Panc1 (cell line): ENCODE measurements around the gene AKAP13.

Experiments used
- POLR2AphosphoS5 ChIP-seq: IDR thresholded peaks from 2 replicates; pipeline ENCODE4 v1.6.1; 2012; ENCODE audit warnings: mild to moderate bottlenecking, low read depth, low read length, moderate library complexity
- TF ChIP-seq, protein P1 (sequence below): fragments of 450-650 bp; IDR thresholded peaks from 2 replicates; pipeline ENCODE4 v1.5.1; 2017; ENCODE audit warnings: mild to moderate bottlenecking

DNA sequence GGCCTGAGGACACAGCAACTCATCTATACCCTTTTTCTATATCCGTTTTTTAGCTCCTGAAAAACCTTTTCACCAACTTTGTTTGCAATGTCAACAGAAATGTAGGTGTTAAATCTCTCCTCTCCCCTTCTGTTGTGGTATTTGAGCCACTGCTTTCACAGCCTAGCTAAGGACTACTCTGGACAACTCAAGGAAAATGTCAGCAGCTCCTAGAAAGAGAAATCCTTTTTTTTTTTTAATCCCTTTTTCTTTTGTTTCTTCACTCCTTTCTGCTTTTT is 237.8 kb downstream of the AKAP13 start:
- TF ChIP-seq, protein P1, sequence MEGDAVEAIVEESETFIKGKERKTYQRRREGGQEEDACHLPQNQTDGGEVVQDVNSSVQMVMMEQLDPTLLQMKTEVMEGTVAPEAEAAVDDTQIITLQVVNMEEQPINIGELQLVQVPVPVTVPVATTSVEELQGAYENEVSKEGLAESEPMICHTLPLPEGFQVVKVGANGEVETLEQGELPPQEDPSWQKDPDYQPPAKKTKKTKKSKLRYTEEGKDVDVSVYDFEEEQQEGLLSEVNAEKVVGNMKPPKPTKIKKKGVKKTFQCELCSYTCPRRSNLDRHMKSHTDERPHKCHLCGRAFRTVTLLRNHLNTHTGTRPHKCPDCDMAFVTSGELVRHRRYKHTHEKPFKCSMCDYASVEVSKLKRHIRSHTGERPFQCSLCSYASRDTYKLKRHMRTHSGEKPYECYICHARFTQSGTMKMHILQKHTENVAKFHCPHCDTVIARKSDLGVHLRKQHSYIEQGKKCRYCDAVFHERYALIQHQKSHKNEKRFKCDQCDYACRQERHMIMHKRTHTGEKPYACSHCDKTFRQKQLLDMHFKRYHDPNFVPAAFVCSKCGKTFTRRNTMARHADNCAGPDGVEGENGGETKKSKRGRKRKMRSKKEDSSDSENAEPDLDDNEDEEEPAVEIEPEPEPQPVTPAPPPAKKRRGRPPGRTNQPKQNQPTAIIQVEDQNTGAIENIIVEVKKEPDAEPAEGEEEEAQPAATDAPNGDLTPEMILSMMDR: no peak
- TF ChIP-seq POLR2AphosphoS5: no peak
